Right lobe of liver (tissue), 4 donors: Measurements from ENCODE around the gene MYL4.

ENCODE experiments used
- POLR2A ChIP-seq: fragments of 450-650 bp; IDR thresholded peaks from one replicate; pipeline ENCODE4 v1.6.1; 2017; ENCODE audit warnings: antibody characterized with exemption, mild to moderate bottlenecking
- TF ChIP-seq, protein P1 (sequence below), 4 donors: fragments of 200-600 bp in 3 of 4; fragments of 450-650 bp in 1 of 4; IDR thresholded peaks; one replicate each; pipeline versions ENCODE4 v1.5.1 to v1.8.0; 2016 to 2022; ENCODE audit warnings: antibody characterized with exemption in 4 of 4, mild to moderate bottlenecking in 2 of 4
- donor health status: DM: no; HTN: no; CAD: no.
- donor health status: DM: no; HTN: no; CAD: no.
- donor health status: DM: no; HTN: yes; CAD: no.

DNA sequence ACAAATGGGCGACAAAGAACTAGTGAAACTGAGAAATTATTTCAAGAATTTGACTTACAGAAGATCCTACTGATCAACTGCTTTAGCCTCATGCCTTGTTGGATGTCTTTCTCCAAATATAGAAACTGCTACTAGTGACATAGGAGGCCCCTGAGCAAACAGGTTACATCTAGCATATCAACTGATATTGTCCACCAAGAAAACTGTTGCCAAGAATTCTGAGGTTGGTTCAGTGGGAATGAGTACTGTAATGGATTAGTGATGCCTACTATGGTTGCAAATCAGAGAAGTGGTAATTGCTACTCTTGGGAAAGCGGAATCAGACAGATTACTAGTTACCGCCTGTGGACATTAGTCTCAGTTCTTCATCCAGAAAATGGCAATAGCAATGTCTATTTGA, 30.0 kb upstream of the MYL4 start:
- TF ChIP-seq, protein P1, sequence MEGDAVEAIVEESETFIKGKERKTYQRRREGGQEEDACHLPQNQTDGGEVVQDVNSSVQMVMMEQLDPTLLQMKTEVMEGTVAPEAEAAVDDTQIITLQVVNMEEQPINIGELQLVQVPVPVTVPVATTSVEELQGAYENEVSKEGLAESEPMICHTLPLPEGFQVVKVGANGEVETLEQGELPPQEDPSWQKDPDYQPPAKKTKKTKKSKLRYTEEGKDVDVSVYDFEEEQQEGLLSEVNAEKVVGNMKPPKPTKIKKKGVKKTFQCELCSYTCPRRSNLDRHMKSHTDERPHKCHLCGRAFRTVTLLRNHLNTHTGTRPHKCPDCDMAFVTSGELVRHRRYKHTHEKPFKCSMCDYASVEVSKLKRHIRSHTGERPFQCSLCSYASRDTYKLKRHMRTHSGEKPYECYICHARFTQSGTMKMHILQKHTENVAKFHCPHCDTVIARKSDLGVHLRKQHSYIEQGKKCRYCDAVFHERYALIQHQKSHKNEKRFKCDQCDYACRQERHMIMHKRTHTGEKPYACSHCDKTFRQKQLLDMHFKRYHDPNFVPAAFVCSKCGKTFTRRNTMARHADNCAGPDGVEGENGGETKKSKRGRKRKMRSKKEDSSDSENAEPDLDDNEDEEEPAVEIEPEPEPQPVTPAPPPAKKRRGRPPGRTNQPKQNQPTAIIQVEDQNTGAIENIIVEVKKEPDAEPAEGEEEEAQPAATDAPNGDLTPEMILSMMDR (IDR thresholded peaks at IDR 0.05): no peak
- TF ChIP-seq POLR2A: no peak
